ENCODE measurements around the gene RNF157. TPM values are rescaled to one million over a fixed set of nuclear protein-coding genes. Genes with fewer than 3 reads are reported as not detected.
A peak's percentile ranks its signal among the peaks of the same experiment; 100 is the strongest.
"Not testable (repeated sequence)": the region's sequence is repeated elsewhere in the genome, so short reads cannot be mapped to it uniquely, and the experiment has no call there.

Gene RNF157
- total and polyA plus RNA-seq, 12 donors: 2.3 to 6.1 (median 4.5) TPM

- no peak overlapping the region for H3K4me3 ChIP-seq
- H3K9me3 ChIP-seq (replicated peaks in 1 of 3): no peaks in the 10 kb centered on the region
- H3K36me3 ChIP-seq (replicated peaks in 1 of 2): no peaks in the 10 kb centered on the region
- H3K27me3 ChIP-seq: no peaks in the 10 kb centered on the region
- H3K4me1 ChIP-seq (replicated peaks in 1 of 2): peaks cover 3% of the 10 kb centered on the region in 2 donors
- TF ChIP-seq POLR2A (IDR thresholded peaks at IDR 0.05) (no peak), CTCF (IDR thresholded peaks at IDR 0.05) (no peak)
- DNase-seq: no peak
- no peak overlapping the region for H3K27ac ChIP-seq
- WGBS, 4 donors: 79 to 85% (median 82%) methylated on average over 4 of the region's 4 CpGs
- intact Hi-C loops (cut with DNase I): no loop called here
These were observed 51.9 kb downstream of the RNF157 start for GRCh38 chr17:76188213-76189016.

GRCh38 chr17:76186774-76187173 is 53.5 kb downstream of the RNF157 start:
- WGBS, 4 donors: 88 to 100% (median 97%) methylated on average over 2 of the region's 2 CpGs
- H3K36me3 ChIP-seq (replicated peaks in 1 of 2); intact Hi-C loops (cut with DNase I); H3K27ac ChIP-seq; DNase-seq; H3K9me3 ChIP-seq (replicated peaks in 1 of 3); H3K4me3 ChIP-seq; H3K27me3 ChIP-seq; H3K4me1 ChIP-seq (replicated peaks in 1 of 2): not testable (repeated sequence)

- H3K27me3 ChIP-seq: no peaks in the 10 kb centered on the region
- no peaks in the 10 kb centered on the region for H3K9me3 ChIP-seq (replicated peaks in 1 of 3)
- no peak overlapping the region for H3K27ac ChIP-seq
- intact Hi-C loops (cut with DNase I): loop anchor here in 1 of 2 donors (5.0 kb wide), 1 partner anchor 62 kb away; no protein-coding TSS in a partner anchor
- no peak for DNase-seq
- no peak overlapping the region for H3K4me3 ChIP-seq
- WGBS, 4 donors: 24 to 45% (median 31%) methylated on average over 2 of the region's 2 CpGs
- peaks cover 3% of the 10 kb centered on the region in 2 donors for H3K4me1 ChIP-seq (replicated peaks in 1 of 2)
- no peaks in the 10 kb centered on the region for H3K36me3 ChIP-seq (replicated peaks in 1 of 2)
- no peak for TF ChIP-seq POLR2A (IDR thresholded peaks at IDR 0.05)
- TF ChIP-seq CTCF (IDR thresholded peaks at IDR 0.05): no peak
These were observed 56.0 kb downstream of the RNF157 start for GRCh38 chr17:76184290-76184689.

GRCh38 chr17:76182016-76182764 is 58.1 kb downstream of the RNF157 start:
- WGBS, 4 donors: 12 to 15% (median 13%) methylated on average over 8 to 11 of the region's 11 CpGs
- Histone ChIP-seq H3K27me3 (no peaks in the 10 kb centered on the region), H3K9me3 (replicated peaks in 1 of 3) (no peaks in the 10 kb centered on the region), H3K27ac (no peak overlapping the region), H3K4me3 (no peak overlapping the region), H3K4me1 (replicated peaks in 1 of 2) (peaks cover 3% of the 10 kb centered on the region in 2 donors), H3K36me3 (replicated peaks in 1 of 2) (no peaks in the 10 kb centered on the region)
- DNase-seq: peak; percentile 87 to 97 (median 90)
- TF ChIP-seq CTCF (IDR thresholded peaks at IDR 0.05): peak; percentile 57 to 89 (median 85)
- no peak for TF ChIP-seq POLR2A (IDR thresholded peaks at IDR 0.05)
- intact Hi-C loops (cut with DNase I): loop anchor here in 1 of 2 donors (5.0 kb wide), 1 partner anchor 60 kb away; no protein-coding TSS in a partner anchor

Measured in adrenal gland (tissue), 12 donors.